ENCODE measurements around the gene CCDC179.

The CCDC179 gene

DNA sequence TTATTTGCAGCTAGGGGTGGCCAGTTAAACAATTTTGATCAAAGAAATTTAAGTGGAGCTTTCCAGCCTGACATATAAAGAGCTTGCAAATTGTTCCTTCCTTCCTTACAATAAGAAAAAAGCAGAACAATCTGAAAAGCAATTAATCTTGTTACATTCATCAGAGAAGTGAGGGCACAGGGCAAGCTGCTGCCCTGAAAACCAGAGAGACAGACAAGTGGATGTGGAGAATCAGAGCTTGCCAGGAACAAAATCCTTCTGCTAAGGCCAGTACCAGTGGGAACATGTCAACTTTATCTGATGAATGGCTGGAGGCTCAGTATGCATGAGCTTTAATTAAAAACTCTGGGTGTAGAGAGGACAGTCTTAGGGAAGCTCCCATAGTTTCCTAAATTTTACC lies 8.8 kb downstream of the CCDC179 start:
- no peak for TF ChIP-seq JUND (IDR thresholded peaks at IDR 0.05; ENCODE audit: low read depth)
- in situ Hi-C loops (cut with HindIII; ENCODE audit: low pct_unique_long_range_greater_than_20kb, low sequenced_read_pairs) = no loop called here
- DNase-seq (ENCODE audit: low read depth in 1 of 2, low spot score in 1 of 2) = no peak

GRCh38 chr11:22846726-22847125 lies 13.5 kb downstream of the CCDC179 start:
- no peak for TF ChIP-seq JUND (IDR thresholded peaks at IDR 0.05; ENCODE audit: low read depth)
- no peak for DNase-seq (ENCODE audit: low read depth in 1 of 2, low spot score in 1 of 2)
- in situ Hi-C loops (cut with HindIII; ENCODE audit: low pct_unique_long_range_greater_than_20kb, low sequenced_read_pairs) = no loop called here

DNA sequence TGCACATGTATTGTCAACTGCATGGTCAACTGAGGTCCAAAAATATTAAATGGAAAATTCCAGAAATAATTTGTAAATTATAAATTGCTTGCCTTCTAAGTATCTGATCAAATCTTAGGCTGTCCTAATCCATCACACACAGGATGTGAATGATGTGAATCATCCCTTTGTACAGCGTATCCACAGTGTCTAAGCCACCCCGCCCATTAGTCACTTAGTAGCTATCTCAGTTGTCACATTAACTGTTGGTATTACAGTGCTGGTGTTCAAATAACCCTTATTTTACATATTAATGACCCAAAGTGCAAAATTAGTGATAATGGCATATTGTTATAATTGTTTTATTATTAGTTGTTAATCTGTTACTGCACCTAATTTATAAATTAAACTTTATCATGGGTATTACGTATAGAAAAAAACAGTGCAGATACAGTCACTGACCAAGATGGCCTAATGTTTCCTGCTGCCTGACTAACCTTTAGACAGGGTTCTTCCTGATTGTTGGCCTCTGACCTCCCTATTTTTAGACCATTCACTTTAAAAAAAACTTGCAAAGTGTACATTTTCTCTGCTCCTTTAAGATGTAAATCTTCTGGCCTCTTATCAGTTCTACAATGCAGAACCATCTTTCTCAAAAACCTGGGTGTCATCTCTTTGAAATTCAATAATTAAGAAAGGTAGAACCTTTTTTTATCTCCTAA lies 27.8 kb downstream of the CCDC179 start:
- in situ Hi-C loops (cut with HindIII; ENCODE audit: low pct_unique_long_range_greater_than_20kb, low sequenced_read_pairs) = no loop called here
- DNase-seq (ENCODE audit: low read depth in 1 of 2, low spot score in 1 of 2) = no peak
- no peak for TF ChIP-seq JUND (IDR thresholded peaks at IDR 0.05; ENCODE audit: low read depth)

DNA sequence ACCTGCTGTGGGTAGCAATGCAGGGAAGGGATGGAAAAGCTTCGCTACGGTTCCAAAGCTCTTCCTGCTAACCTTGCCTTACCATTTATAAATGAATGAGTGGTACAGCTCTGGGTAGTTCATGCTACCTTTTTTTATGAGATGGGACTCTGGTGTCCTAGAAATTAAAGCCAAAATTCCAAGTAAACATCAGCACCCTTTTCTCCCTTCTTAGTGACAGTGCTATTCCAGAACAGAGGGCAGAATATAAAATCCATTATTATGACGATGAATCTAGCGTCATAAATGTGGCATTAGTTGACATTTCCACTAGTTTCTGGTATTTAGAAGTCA lies 30.2 kb downstream of the CCDC179 start:
- in situ Hi-C loops (cut with HindIII; ENCODE audit: low pct_unique_long_range_greater_than_20kb, low sequenced_read_pairs) = no loop called here
- DNase-seq (ENCODE audit: low read depth in 1 of 2, low spot score in 1 of 2) = no peak
- no peak for TF ChIP-seq JUND (IDR thresholded peaks at IDR 0.05; ENCODE audit: low read depth)

DNA sequence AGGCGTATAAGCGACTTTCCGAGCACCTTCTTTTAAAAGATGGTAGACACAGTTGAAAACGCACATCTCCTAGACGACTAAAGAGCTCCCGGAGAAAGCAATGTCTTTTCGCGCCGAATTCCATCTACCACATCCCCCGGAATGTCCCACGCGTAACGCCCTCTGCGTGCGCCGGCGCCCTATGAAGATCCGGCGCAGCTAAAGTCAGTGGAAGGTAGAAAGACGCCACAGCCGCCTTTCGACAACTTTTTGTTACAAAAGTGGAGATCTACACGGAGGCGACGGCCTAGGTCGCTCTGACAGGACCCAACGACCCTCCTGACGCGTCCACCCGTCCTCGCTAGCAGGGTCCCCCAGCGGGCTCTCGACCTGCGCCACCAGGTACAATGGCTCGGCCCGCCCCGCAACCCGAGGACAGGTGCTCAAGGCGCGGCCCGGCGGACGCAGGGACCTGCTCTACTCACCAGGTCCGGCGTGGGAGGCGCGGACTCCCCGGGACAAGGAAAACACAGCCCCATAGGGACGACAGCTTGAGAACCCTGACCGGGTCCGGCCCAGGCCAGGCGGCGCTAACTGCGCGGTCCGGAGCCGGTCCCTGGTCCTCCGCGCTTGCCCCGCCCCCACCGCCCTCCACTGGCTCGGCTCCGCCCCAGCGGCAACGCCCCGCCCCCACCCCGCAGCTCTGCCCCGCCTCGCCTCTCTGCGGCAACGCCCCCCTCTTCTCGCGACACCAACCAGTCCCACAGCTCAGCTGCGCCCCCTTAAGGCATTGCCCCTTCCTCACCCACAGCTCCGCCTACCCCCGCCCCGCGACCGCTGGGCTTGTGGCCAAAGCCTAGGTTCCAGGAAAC lies 30.8 kb downstream of the CCDC179 start, which contains the start of gene SVIP:
SVIP (minus strand) TSS at position 571 of the 851 bp plus-strand sequence; CDS start at position 518, 53 bp downstream.
- no peak for TF ChIP-seq JUND (IDR thresholded peaks at IDR 0.05; ENCODE audit: low read depth)
- peak; percentile 62 to 98 for DNase-seq (ENCODE audit: low read depth in 1 of 2, low spot score in 1 of 2)
- in situ Hi-C loops (cut with HindIII; ENCODE audit: low pct_unique_long_range_greater_than_20kb, low sequenced_read_pairs) = no loop called here

- no peak for TF ChIP-seq JUND (IDR thresholded peaks at IDR 0.05; ENCODE audit: low read depth)
- in situ Hi-C loops (cut with HindIII; ENCODE audit: low pct_unique_long_range_greater_than_20kb, low sequenced_read_pairs) = no loop called here
- no peak for DNase-seq (ENCODE audit: low read depth in 1 of 2, low spot score in 1 of 2)
Observed at GRCh38 chr11:22828373-22828772, 31.9 kb downstream of the CCDC179 start.

DNA sequence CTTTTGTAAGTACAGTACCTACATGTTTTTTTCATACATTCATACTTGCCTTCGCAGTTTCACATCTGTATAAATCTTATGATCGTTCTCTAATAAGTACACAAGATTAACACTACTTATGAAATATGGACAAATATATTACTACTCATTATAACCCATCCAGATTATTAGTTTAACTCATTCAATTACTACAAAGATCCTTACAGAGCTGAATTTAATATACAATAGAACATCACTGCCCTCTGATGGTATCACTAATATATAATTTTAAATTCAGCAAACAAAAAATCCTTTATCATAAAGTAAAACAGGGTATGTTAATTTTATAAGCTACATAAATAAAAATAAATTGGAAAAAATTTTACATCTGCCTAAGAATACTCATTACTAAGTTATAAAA lies 38.1 kb downstream of the CCDC179 start:
- no peak for TF ChIP-seq JUND (IDR thresholded peaks at IDR 0.05; ENCODE audit: low read depth)
- in situ Hi-C loops (cut with HindIII; ENCODE audit: low pct_unique_long_range_greater_than_20kb, low sequenced_read_pairs) = no loop called here
- no peak for DNase-seq (ENCODE audit: low read depth in 1 of 2, low spot score in 1 of 2)

DNA sequence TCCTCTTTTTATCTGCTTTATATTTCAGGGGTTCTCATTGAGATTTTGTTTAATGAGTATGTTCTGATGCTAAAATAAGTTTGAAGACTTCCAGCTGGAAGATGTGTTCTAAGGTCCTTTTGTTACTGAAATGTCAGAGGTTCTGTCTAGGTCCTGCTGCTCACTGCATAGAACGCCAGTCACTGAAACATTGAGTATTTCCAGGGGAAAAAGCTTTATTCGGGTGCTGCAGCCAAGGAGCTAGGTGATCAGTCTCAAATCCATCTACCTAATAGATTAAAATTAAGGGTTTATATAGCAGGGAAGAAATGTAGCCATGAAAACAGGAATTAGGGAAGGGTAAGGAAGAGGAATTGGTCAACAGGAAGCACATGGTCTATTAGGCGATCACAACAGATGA lies 50.4 kb downstream of the CCDC179 start:
- in situ Hi-C loops (cut with HindIII; ENCODE audit: low pct_unique_long_range_greater_than_20kb, low sequenced_read_pairs) = no loop called here
- no peak for TF ChIP-seq JUND (IDR thresholded peaks at IDR 0.05; ENCODE audit: low read depth)
- DNase-seq (ENCODE audit: low read depth in 1 of 2, low spot score in 1 of 2) = no peak

DNA sequence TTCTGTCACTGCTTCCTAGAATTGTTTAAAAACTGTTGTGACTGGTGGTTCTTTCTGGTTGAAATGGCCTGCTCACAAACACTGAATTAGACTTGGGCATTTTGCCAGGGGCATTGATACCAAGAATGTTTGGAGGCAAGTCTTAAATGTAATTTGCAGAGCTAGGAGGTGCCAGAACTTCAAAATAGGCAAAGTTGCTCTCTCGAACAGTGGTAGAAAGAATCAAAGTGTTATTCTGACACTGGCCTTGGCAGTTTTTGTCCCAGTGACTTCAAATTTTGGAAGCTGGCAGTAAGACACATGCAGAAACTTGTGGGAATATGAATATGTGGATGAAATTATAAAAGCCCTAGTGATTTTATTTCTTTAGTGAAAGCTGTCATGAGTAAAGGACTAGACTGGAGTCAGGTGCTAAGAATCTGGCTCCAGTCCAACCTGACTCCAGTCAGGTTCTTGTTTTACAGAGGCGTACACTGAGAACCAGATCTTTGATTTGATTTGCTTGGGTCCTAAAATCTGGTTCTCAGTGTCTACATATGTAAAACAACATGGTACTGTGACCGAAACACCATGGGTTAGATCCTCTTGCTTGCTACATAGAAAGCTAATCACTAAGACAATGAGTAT lies 51.6 kb downstream of the CCDC179 start:
- in situ Hi-C loops (cut with HindIII; ENCODE audit: low pct_unique_long_range_greater_than_20kb, low sequenced_read_pairs) = no loop called here
- no peak for DNase-seq (ENCODE audit: low read depth in 1 of 2, low spot score in 1 of 2)
- TF ChIP-seq JUND (IDR thresholded peaks at IDR 0.05; ENCODE audit: low read depth) = no peak

DNA sequence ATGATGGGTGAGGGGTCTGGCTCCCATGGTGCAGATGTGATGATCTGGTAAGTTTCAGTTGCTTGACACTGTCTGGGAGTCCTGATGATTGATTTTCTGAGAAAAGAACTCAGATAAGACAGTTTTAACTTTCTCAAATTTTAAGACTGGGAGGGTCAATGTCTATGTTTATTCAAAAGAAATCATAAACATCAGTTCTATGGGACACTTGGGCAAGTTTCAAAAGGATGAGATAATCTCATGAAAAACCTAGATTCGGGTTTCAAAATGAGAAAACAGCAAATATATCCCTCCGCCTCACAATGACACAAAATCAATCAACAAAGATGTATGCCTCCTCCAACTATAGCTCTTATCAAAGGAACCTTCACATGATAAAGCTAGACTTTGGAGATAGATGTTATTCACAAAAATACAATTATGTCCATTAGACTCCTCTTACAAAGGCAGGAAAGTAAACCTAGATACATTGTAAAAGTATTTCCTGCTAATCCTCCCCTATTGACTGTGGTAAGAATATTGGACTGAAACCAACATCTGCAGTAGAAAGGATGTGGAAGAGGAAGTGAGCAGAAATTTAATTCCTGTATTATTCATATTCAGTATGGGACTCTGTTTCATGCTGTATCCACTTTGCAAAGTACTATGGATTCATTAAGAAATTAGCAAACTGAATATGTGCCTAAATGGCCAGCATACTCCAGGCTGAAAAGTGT lies 52.3 kb downstream of the CCDC179 start:
- in situ Hi-C loops (cut with HindIII; ENCODE audit: low pct_unique_long_range_greater_than_20kb, low sequenced_read_pairs) = no loop called here
- DNase-seq (ENCODE audit: low read depth in 1 of 2, low spot score in 1 of 2) = no peak
- TF ChIP-seq JUND (IDR thresholded peaks at IDR 0.05; ENCODE audit: low read depth) = no peak

- in situ Hi-C loops (cut with HindIII; ENCODE audit: low pct_unique_long_range_greater_than_20kb, low sequenced_read_pairs) = no loop called here
- TF ChIP-seq JUND (IDR thresholded peaks at IDR 0.05; ENCODE audit: low read depth) = no peak
- DNase-seq (ENCODE audit: low read depth in 1 of 2, low spot score in 1 of 2) = no peak
Observed at GRCh38 chr11:22807391-22807790, 52.9 kb downstream of the CCDC179 start.

DNA sequence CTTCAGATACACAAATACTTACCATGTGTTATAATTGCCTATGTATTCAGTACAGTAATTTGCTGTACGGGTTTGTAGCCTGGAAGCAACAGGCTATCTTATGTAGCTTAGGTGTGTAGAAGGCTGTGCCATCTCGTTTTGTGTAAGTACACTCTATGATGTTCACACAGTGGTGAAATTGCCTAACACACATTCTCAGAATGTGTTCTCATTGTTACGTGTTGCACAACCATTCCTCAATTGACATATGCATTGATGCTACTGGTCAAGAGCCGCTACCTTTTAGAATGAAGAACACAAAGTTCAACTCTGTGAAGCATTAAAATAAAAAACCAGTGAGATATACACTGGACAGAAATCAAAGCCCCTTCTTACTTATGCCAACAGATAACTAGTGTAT lies 57.4 kb downstream of the CCDC179 start:
- in situ Hi-C loops (cut with HindIII; ENCODE audit: low pct_unique_long_range_greater_than_20kb, low sequenced_read_pairs) = no loop called here
- TF ChIP-seq JUND (IDR thresholded peaks at IDR 0.05; ENCODE audit: low read depth) = no peak
- DNase-seq (ENCODE audit: low read depth in 1 of 2, low spot score in 1 of 2) = no peak
